Measurements from ENCODE around the gene IPCEF1.
"Not testable (repeated sequence)": the region's sequence is repeated elsewhere in the genome, so short reads cannot be mapped to it uniquely, and the experiment has no call there.

The IPCEF1 gene

DNA sequence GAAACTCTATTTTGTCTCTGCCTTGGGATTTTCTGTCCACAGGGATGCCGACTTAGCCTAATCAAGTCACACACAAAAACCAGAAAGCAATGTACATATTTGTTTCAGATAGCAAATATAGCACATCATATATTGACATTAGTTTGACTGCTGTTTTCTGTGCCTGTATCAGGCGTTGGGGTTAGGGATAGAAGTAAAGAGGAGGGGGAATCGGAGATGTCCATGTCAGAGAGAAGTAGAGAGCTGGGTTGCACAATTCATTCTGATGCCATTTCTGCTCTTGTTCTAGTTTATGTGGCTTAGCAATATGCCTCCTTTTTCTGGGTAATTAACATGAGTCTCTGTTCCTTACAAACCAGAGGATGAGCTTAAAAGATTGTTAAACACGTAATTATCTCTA is 14.7 kb upstream of the IPCEF1 start:
- no peak for DNase-seq (ENCODE audit: low spot score)

DNA sequence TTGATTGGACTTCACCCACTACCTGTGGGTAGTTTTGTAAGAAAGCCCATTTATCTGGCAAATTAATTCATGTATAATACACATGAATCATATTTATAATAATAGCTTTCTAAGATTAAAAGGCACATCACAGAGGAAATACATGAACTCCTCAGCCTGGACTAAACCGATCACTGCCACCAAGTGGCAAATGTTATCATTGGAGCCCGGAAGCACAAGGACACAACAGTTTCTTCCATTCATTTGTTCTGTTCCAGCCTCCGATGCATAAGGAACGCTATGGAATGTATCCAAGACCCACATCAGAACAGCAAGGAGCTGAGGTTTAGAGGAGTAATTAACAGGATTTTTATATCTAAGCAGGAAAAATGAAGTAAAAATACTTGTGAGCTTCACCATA is 13.9 kb upstream of the IPCEF1 start:
- DNase-seq (ENCODE audit: low spot score), result peak; percentile 45

DNA sequence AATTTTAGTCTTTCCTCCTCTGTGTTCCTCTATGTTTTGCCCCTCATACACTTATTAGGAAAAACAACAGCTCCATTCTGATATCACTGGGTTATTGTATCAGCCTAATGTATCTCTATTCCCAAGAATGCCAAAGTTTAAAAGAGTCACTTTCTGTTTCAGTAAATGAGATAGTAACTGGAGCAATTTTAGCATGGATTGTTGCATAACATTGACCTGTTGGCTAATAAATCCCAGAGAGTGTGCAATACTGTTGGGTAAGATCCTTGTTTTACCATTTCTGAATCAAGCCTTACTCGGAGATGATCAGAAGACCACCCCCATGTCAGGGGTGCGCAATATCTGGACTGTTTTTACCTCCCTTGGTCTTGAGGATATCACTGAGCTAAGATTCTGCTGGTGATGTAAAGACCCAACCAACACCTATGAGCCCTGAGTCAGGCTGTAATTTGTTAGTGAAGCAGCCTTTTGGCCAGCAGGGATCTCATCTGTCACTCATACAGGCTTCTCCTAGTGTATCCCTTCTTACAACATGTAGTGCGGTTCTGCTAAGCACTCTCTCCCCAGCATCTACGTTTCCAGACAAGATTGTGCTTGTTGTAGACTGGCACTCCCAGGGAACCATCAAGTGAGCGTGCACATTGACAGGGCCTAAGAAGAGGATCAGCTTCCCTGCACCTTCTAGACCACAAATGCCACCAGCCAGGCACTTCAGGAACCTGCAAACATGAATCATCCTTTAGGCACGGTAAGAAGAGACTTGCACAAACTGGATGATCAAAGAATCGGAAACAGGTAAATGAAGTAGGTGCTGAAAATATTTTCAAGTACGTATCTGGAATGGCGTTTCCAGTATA is 11.5 kb upstream of the IPCEF1 start:
- DNase-seq (ENCODE audit: low spot score), result no peak

DNA sequence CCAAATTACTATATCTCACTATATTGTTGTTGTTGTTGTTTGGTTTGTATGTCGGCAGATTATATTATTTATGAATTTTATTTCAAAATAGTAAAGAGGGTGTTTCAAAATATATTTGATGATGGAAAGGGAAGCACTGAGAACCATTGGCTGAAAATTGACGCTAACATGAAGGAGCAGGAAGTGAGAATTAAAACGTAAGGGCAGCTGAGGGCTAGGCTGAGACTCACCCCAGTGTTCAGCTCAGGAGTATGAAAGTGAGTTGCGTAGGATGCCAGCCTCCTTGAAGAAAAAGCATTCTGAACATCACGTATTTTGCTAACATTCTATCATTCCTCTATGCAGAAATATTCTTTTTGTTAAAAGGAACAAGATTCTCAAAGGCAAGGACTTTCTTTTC is 10.7 kb upstream of the IPCEF1 start:
- DNase-seq (ENCODE audit: low spot score), result no peak

DNA sequence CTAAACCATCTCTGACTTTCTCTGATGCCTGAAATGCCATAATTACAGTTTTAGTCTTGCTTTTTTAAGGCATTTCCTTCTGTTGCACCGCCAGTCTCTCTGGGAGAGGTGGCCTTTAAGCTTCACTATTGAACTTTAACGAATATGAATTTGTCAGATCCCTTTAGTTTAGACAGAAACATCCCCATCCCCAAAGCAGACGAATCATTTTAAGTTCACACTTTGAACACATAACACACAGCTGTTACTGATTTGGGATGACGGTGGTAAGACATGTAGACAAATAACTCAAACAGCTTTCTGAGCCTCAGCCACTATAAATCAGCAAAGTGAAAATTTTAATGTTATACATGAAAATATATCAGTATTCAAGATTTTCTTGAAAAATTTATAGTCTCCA is 7.2 kb upstream of the IPCEF1 start:
- DNase-seq (ENCODE audit: low spot score), result no peak

DNA sequence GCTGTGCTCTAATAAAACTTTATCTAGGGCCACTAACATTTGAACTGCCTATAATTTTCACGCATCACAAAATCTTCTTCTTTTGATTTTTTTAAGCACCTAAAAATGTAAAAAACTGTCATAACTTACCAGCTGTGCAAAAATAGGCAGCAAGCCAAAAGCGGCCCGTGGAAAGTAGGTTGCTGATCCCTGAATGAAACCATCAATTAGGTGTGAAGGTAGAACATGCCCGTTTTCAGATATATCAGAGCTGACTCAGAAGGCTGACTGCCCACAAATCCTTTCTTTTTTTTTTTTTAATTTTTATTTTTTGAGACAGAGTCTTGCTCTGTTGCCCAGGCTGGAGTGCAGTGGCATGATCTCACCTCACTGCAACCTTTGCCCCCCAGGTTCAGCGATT is 4.9 kb upstream of the IPCEF1 start:
- DNase-seq (ENCODE audit: low spot score), result no peak

DNA sequence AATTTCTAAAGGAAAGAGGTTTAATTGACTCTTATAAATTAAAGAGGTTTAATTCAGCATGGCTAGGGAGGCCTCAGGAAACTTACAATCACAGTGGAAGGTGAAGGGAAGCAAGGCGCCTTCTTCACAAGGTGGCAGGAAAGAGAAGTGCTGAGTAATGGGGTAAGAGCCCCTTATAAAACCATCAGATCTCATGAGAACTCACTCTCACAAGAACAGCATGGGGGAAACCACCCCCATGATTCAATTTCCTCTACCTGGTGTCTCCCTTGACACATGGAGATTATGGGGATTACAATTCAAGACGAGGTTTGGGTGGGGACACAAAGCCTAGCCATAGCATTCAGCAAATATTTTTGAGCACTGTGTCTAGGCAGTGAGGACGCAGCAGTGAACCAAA is 3.9 kb upstream of the IPCEF1 start:
- no peak for DNase-seq (ENCODE audit: low spot score)

DNA sequence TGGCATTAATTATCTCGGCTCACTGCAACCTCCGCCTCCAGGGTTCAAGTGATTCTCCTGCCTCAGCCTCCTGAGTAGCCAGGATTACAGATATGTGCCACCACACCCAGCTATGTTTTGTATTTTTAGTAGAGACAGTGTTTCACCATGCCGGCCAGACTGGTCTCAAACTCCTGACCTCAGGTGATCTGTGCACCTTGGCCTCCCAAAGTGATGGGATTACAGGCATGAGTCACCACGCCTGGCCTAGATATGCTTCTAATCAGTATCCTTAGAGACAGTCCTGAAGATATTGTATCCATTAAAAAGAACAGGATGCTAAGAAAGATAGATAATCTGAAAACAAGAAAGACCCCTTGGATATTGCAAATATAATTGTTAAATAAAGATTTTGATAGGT is 3.1 kb upstream of the IPCEF1 start:
- DNase-seq (ENCODE audit: low spot score), result no peak

DNA sequence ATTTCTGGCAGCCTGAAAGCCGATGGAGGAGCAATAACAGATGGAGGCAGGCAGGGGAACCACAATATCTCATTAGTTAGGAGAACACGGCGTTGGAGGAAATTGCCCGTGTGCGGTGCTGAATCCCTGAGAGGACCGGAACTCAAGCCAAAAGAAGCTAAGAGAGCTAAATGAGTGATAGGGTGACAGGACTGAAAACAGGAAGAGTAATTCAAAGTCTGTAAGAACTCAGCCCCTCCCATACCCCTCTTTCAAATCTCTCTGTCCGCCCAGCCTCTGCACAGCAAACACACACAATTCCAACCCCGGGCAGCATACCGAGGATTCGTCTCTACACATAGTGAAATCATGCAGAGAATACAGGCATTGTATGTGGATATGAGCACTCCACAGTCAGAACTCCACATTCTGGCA is 2.6 kb upstream of the IPCEF1 start:
- DNase-seq (ENCODE audit: low spot score), result peak; percentile 12

DNA sequence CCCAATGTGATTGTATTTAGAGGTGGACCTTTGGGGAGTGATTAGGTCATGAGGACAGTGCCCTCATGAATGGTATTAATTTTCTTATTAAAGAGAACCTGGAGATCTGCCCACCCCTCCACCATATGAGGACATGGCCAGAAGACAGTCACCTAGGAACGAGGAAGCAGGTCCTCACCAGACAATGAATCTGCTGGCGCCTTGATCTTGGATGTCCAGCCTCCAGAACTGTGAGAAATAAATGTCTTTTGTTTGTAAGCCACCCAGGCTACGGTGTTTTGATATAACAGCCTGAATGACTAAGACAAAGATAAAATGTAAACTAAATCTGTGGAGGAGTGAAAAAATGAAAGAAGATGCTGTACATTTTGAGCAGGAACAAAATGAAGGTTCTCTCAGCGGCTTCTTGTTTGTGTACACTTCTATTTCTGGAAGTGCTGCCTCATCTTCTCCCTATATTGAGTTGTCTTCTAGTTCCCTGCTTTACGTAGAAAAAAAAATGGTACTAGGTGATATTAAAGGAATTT is 1.5 kb upstream of the IPCEF1 start:
- DNase-seq (ENCODE audit: low spot score), result no peak

DNA sequence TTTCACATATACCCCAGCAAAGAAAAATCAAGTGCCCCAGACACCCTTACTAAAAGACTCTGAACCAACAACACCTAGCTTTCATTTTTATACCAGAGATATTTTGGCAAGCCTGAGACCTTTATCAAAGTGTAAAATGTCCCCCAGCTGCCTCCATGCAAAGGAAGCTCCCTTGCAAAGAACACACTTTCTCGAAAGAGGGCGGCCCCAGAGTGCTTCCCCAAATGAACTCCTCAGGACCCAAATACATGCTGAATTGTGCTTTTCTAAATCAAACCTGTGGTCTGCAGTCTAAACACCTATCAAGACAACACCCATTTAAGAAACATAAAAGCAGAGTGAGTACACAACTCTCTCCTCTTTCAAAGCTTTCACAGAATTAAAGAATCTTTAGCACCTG is 490 bp downstream of the IPCEF1 start:
- no peak for DNase-seq (ENCODE audit: low spot score)

DNA sequence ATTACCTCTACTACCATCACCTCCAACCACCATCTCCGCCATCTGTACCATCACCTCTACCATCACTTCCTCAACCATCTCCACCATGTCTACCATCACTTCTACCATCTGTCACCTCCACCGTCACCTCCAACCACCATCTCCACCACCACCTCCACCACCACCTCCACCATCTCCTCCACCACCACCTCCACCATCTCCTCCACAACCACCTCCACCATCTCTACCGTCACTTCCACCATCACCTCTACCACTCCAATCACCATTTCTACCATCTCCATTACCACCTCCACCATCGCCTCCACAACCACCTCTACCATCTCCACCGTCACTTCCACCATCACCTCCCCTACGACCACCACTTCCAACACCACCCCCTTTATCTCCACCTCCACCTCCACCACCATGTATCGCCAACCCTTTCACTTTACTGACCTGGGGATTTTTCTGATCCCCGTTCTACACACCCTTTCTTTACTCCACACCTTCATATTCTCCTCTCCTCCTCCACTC is 2.3 kb downstream of the IPCEF1 start:
- no peak for DNase-seq (ENCODE audit: low spot score)

DNA sequence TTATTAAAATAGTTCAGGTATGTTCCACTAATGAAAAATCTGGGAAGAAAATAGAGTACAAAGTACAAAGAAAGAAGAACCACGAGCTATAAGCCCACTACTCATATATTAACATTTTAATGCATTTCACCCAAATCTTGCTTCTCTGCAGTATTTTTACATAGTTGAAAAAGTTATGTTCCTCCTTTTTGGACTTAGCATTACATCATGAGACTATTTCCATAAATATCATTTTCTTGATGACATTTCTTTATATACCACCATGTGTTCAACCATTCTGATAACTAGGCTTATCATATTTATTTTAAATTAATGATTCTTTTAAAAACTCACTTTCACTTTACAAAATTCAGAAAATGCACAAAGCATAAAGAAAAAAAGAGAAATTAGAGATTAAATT is 3.0 kb downstream of the IPCEF1 start:
- no peak for DNase-seq (ENCODE audit: low spot score)

DNA sequence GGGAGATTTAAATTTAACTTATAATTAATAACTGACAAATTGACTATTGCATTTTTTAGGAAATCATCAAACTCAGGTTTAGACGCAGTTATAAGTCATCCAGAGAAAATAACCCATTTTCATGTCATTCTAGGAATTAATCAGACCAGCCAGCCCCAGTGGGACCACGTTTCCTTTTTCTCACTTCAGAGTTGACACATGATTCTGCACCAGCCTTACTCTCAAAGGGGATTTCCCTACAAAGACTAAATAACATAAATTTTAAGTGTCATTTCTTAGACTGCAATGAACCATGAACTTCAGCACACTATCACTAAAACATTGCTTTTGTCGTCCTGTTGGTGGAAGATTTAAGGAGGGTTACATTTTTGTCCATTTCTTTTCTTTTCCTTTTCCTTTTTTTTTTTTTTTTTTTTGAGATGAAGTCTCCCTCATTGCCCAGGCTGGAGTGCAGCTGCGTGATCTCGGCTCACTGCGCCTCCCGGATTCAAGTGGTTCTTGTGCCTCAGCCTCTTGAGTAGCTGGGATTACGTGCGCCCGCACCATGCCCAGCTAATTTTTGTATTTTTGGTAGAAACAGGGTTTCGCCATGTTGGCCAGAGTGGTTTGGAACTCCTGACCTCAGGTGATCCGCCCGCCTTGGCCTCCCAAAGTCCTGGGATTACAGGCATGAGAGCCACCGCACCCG is 3.6 kb downstream of the IPCEF1 start:
- no peak for DNase-seq (ENCODE audit: low spot score)

DNA sequence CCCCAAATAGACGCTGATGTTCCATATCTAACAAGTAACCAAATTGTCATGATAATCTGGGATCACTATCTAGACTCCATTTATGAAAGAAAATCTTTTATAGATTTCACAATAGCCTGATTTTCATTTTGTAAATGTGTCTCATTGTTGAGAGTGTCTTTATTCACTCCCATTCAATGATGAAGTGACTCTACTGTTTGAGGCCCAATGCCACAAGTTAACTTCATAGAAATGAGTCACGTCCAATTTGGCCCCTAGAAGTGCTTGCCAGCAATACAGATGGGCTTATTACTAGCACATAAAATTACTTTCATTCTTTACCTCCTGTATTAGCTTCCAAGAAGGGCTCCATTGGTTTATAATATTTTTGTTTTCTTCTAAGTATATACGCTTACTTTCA is 6.3 kb downstream of the IPCEF1 start:
- DNase-seq (ENCODE audit: low spot score), result no peak

DNA sequence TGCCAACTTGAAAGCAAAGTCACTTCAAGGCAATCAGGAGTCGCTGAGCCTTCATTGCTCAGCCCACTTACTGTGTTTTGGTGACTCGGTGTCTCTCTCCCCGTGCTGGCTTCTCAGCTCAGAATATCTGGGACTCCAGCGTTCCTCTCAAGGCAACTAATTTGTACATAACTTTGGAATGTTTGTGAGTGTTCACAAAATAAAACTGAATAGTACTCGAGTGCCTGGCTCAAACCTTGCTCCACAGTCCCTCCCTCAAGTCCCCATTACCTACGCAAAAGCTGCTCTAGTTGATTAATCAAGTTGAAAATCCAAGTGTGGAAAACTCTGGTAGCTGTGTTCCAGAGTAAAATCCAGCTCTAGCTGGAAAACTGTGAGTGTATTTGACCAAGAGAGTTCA is 8.6 kb downstream of the IPCEF1 start:
- no peak for DNase-seq (ENCODE audit: low spot score)

DNA sequence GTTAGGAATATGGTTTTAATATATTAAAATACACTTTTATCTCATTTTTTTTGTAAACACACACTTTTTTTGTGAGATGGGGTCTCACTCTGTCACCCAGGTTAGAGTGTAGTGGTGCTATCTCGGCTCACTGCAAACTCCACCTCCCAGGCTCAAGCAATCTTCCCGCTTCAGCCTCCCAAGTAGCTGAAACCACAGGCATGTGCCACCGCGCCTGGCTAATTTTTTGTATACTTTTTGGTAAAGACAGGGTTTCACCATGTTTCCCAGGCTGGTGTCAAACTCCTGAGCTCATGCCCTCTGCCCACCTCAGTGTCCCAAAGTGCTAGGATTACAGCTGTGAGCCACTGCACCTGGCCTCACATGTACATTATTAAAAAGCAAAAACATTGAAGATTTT is 10.8 kb downstream of the IPCEF1 start:
- no peak for DNase-seq (ENCODE audit: low spot score)

DNA sequence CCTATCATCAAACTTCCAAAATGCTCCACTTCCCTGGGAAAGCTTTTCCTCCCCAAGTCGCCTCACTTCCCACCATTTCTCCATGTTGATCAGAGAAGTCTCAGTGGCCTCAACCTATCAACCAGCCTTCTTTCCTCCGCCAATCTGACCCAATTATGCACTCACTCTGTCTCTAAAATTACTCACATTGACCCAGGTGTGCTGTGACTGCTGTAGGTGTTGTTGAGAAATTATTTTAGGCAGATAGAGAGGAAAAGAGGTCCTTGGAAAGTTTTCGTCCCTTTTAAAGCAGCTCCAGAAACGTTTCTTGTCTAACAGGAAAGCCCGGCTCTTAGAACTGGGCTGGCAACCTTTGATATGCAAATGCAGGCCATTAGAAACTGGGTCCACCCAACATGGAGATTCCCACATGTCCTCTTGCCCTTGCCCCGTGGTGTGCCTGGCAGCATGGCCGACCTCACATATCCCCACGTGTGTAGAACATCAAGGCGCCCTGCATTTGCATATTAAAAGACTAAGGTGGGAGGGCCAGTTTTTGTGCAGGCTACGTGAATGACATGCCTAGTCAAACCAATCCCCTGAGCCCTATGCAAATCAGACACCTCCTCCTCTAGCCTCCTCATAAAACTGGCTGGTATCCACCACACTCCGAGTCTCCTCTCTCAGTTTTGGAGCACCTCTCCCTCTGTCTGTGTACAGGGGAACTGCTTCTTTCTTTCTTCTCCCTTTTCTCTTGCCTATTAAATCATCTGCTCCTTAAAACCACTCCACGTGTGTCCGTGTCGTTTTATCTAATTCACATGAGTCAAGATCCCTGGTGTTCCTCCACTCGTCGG is 12.9 kb downstream of the IPCEF1 start:
- DNase-seq (ENCODE audit: low spot score), result no peak

DNA sequence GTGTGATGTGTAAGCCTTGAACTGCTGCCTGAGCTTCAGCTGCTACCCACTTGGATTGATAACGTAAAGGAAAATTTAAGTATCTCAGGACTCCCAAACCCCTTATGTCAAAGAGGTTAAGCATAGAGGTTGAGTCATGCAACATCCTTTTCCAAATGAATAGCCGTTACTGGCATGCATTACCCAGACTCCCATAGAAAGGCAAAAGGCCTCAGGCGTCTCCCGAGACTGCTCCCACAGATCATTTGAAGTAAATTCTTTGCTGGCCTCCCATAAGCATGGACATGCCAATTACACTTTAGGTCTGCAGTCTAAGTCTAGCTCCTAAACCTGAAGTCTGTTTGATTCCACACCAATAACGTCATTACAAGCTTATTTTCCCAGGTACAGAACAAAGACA is 14.7 kb downstream of the IPCEF1 start:
- DNase-seq (ENCODE audit: low spot score), result no peak

DNA sequence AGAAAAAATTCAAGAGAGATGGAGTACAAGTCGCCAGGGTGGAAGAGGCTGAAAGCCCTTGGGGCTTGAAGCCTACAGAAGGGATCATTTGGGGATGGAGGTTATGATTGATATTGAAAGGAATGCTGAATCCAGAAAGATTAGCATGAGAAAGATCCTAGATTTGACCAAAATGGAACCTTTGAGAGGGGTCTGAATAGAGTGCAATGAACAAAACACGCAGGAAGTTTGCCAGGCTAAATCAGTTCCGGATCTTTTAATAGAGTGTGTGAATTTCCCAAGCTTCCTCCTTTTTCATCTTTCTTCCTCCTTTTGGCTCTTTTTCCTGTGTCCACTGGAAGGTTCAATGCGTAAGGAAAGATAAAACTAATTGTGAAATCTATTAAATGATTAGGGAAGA is 15.3 kb downstream of the IPCEF1 start:
- DNase-seq (ENCODE audit: low spot score), result no peak

DNA sequence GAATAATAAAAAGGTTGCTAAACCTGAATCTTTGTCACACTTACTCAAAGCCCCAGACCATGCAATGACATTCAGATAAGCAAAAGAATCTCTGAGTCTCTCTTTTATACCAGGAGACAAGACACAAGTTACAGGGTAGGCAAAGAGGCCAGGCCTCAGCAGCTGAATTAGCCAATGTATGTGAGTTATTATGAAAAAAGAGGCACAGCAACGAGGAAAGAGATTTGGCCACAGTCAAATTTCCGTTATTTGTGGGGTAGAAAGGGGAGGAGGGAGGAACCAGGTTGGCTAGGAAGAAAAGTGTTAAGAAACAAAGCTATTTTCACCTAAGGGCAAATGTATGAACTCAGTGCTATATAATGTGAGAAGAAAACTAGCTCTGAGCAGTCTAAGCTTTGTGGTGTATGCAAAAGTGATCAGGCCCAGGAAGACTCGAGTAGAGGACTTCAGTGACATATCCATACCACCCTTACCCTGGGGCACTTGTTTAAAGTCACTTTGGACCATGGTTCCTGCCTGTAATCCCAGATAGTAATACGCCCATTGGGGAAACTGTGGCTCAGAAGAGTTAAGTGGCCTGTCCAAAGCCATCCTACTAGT is 19.1 kb downstream of the IPCEF1 start:
- DNase-seq (ENCODE audit: low spot score), result no peak

DNA sequence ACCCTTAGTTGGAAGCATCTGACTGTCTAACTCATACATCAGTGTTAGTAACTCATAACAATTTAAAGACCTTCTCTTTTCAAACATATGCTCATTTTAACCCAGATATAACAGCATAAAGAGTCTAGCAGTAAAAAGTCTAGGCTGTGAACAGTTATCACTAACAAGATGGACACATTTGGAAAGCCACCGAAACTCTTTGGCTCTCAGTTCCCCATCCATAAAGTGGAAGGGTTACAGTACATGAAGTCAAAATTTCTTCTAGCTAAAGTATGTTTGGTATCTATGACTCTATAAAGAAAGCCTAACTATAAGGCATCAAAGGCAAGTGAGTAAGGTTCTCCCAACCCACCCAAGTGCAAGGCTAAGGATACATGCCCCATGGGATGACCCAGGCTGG is 22.5 kb downstream of the IPCEF1 start:
- not testable (repeated sequence) for DNase-seq (ENCODE audit: low spot score)
